GM23248 (cell line): ENCODE measurements around the gene PCGF2.

ENCODE experiments used
- EZH2 ChIP-seq: fragments of 200-600 bp; sonication (generic); IDR thresholded peaks from 2 replicates; pipeline ENCODE4 v1.6.1; 2018; ENCODE audit warnings: antibody characterized with exemption, mild to moderate bottlenecking; ENCODE audit not compliant: insufficient read depth, poor library complexity, severe bottlenecking
- EZH2phosphoT487 ChIP-seq: fragments of 200-600 bp; sonication (generic); IDR thresholded peaks from 2 replicates; pipeline ENCODE4 v1.6.1; 2018; ENCODE audit warnings: antibody characterized with exemption, moderate library complexity, mild to moderate bottlenecking, low read depth; ENCODE audit not compliant: insufficient read depth

GRCh38 chr17:38751808-38752307, 3.7 kb upstream of the PCGF2 start:
- no peak for TF ChIP-seq EZH2
- no peak for TF ChIP-seq EZH2phosphoT487
